K562 (cell line): Measurements from ENCODE around the gene HSF4. TPM values are rescaled to one million over a fixed set of nuclear protein-coding genes. Genes with fewer than 3 reads are reported as not detected.

Experiments used
- ATF2 ChIP-seq: sonication (generic); formaldehyde crosslinking; IDR thresholded peaks from 2 replicates; pipeline ENCODE4 v1.8.1; 2022; ENCODE audit warnings: missing genetic modification reagents
- BHLHE40 ChIP-seq: IDR thresholded peaks from 2 replicates; pipeline ENCODE4 v1.6.1; 2011; ENCODE audit warnings: low read length, improper control_type of control experiment
- CHAMP1 ChIP-seq: fragments of 450-650 bp; IDR thresholded peaks from 2 replicates; pipeline ENCODE4 v1.6.1; 2016; ENCODE audit warnings: mild to moderate bottlenecking
- ETV5 ChIP-seq: sonication (generic); formaldehyde crosslinking; IDR thresholded peaks from 2 replicates; pipeline ENCODE4 v1.4.0; 2020; ENCODE audit warnings: low read depth, mild to moderate bottlenecking, missing genetic modification reagents
- FOXA3 ChIP-seq, 2 experiments: fragments of 450-650 bp in 1 of 2; sonication (generic) in 1 of 2; formaldehyde crosslinking; IDR thresholded peaks in 1 of 2; conservative IDR thresholded peaks in 1 of 2; 2 replicates each; pipeline versions ENCODE4 v1.4.0 to v1.8.0; 2020 to 2022; ENCODE audit warnings: mild to moderate bottlenecking in 2 of 2, missing genetic modification reagents in 1 of 2
- GATAD2B ChIP-seq: fragments of 450-650 bp; IDR thresholded peaks from 2 replicates; pipeline ENCODE4 v1.6.1; 2017; ENCODE audit warnings: mild to moderate bottlenecking, borderline replicate concordance
- HMGN3 ChIP-seq: IDR thresholded peaks from 2 replicates; pipeline ENCODE4 v1.6.1; 2011; ENCODE audit warnings: borderline replicate concordance, low read depth, mild to moderate bottlenecking, mixed read lengths, low read length; ENCODE audit not compliant: insufficient read length; ENCODE audit errors: extremely low read depth
- HNRNPK ChIP-seq: fragments of 200-400 bp; formaldehyde crosslinking; IDR thresholded peaks from one replicate; pipeline ENCODE4 v1.6.1; 2018; ENCODE audit warnings: mild to moderate bottlenecking, low read depth, low read length; ENCODE audit not compliant: poor library complexity, severe bottlenecking
- HNRNPLL ChIP-seq: fragments of 200-400 bp; formaldehyde crosslinking; IDR thresholded peaks from 2 replicates; pipeline ENCODE4 v1.6.1; 2017; ENCODE audit warnings: low read length, low read depth, mild to moderate bottlenecking; ENCODE audit not compliant: poor library complexity, severe bottlenecking
- MAZ ChIP-seq, 2 experiments: fragments of 450-650 bp in 1 of 2; sonication (generic) in 1 of 2; formaldehyde crosslinking; IDR thresholded peaks in 1 of 2; conservative IDR thresholded peaks in 1 of 2; 2 replicates each; pipeline versions ENCODE4 v1.4.0 to v1.5.0; 2020; ENCODE audit warnings: mild to moderate bottlenecking in 1 of 2, missing genetic modification reagents in 1 of 2
- MTA3 ChIP-seq: fragments of 450-650 bp; formaldehyde crosslinking; IDR thresholded peaks from 2 replicates; pipeline ENCODE4 v1.6.1; 2017; ENCODE audit warnings: mild to moderate bottlenecking, borderline replicate concordance
- PCBP1 ChIP-seq: fragments of 200-400 bp; formaldehyde crosslinking; IDR thresholded peaks from 2 replicates; pipeline ENCODE4 v1.6.1; 2018; ENCODE audit warnings: mild to moderate bottlenecking, low read depth, low read length; ENCODE audit not compliant: poor library complexity, severe bottlenecking
- RBBP5 ChIP-seq: fragments of 200-600 bp; sonication (generic); IDR thresholded peaks from 2 replicates; pipeline ENCODE4 v1.6.1; 2012; ENCODE audit warnings: borderline replicate concordance, mild to moderate bottlenecking, low read length, control low read depth, inconsistent platforms; ENCODE audit not compliant: insufficient read depth, poor library complexity, severe bottlenecking
- RBM25 ChIP-seq: fragments of 200-400 bp; formaldehyde crosslinking; IDR thresholded peaks from 2 replicates; pipeline ENCODE4 v1.6.1; 2018; ENCODE audit warnings: low read length, low read depth, moderate library complexity; ENCODE audit not compliant: severe bottlenecking
- SIN3A ChIP-seq, 2 experiments: fragments of 150-350 bp in 1 of 2; IDR thresholded peaks; 2 replicates each; pipeline ENCODE4 v1.6.1; 2011 to 2016; ENCODE audit warnings: borderline replicate concordance in 2 of 2, low read depth in 2 of 2, low read length in 2 of 2, mild to moderate bottlenecking in 2 of 2, moderate library complexity in 2 of 2; ENCODE audit not compliant: control insufficient read depth in 1 of 2
- SMAD4 ChIP-seq: fragments of 250-450 bp; sonication (Bioruptor Pico); conservative IDR thresholded peaks from 2 replicates; pipeline ENCODE4 v1.8.0; 2021; ENCODE audit warnings: inconsistent platforms, mild to moderate bottlenecking, moderate library complexity
- TEAD1 ChIP-seq, 2 experiments: fragments of 450-650 bp in 1 of 2; sonication (generic) in 1 of 2; formaldehyde crosslinking; IDR thresholded peaks; 2 replicates each; pipeline versions ENCODE4 v1.4.0 to v1.8.0; 2020 to 2022; ENCODE audit warnings: mild to moderate bottlenecking in 2 of 2, missing genetic modification reagents in 1 of 2
- TOE1 ChIP-seq, 2 experiments: fragments of 450-650 bp in 1 of 2; sonication (generic) in 1 of 2; formaldehyde crosslinking in 1 of 2; IDR thresholded peaks; 2 replicates each; pipeline versions ENCODE4 v1.7.1 to v1.8.0; 2016 to 2022; ENCODE audit warnings: borderline replicate concordance in 2 of 2, mild to moderate bottlenecking in 2 of 2, antibody characterized with exemption in 1 of 2, inconsistent platforms in 1 of 2, low read depth in 1 of 2, missing genetic modification reagents in 1 of 2, moderate library complexity in 1 of 2
- TSC22D4 ChIP-seq: fragments of 450-650 bp; IDR thresholded peaks from 2 replicates; pipeline ENCODE4 v1.6.1; 2016; ENCODE audit warnings: missing genetic modification characterization, missing biosample characterization, control low read depth
- XRCC5 ChIP-seq: fragments of 200-400 bp; formaldehyde crosslinking; IDR thresholded peaks from 2 replicates; pipeline ENCODE4 v1.6.1; 2017; ENCODE audit warnings: low read depth, mild to moderate bottlenecking, low read length
- polyA plus RNA-seq, 8 experiments: library from polyadenylated mRNA; depleted of rRNA in 4 of 8; stranded (reverse) in 5 of 8; unstranded in 3 of 8; fragments of >200 nt; fragmentation: Nextera tagmentation in 2 of 8; fragmentation: Illumina TruSeq in 1 of 8; extraction: Ambion mirVana in 2 of 8; extraction: Trizol in 1 of 8; gene quantifications; 2 replicates each; pipeline versions ENCODE4 v1.2.1 to v1.2.3, GENCODE V29; 2011 to 2014; ENCODE audit warnings: inconsistent platforms in 1 of 8, missing spikeins in 1 of 8
- total RNA-seq, 7 experiments: library from RNA; depleted of rRNA in 6 of 7; stranded (reverse); fragments of >200 nt in 6 of 7; fragmentation: Illumina TruSeq in 2 of 7; extraction: Trizol in 2 of 7; gene quantifications; 2 replicates each; pipeline versions ENCODE4 v1.2.1 to v1.2.3, GENCODE V29; 2011 to 2021; ENCODE audit warnings: low replicate concordance in 1 of 7

The HSF4 gene
- total and polyA plus RNA-seq, 9 of the 15 experiments (the other 6 are each of a cell fraction or from before 2014, with no cell fraction given), result 0.50 to 35.4 (median 8.8) TPM; not detected in 1

- TF ChIP-seq RBBP5 (peak; percentile 41), HNRNPLL (peak; percentile 31), RBM25 (peak; percentile 58), XRCC5 (peak; percentile 84; the same call in 1 of the 2 replicates), HMGN3 (peak; percentile 81), SMAD4 (peak; percentile 57; the same call in 1 of the 2 replicates), FOXA3 (CRISPR knock-in tag; conservative IDR thresholded peaks at IDR 0.05 in 1 of 2, IDR thresholded peaks at IDR 0.05 in 1 of 2) (peak in 1 of 2 experiments; percentile 39; a peak in 1 of 4 replicates), SIN3A (IDR thresholded peaks at IDR 0.05; ENCODE audit: borderline replicate concordance in 2 of 2, control insufficient read depth in 1 of 2, low read depth in 2 of 2, low read length in 2 of 2) (peak in 1 of 2 experiments; percentile 50; a peak in 2 of 4 replicates), TSC22D4 (no peak), TOE1 (IDR thresholded peaks at IDR 0.05; ENCODE audit: borderline replicate concordance) (no peak), TOE1 (CRISPR knock-in tag; IDR thresholded peaks at IDR 0.05; ENCODE audit: borderline replicate concordance, low read depth) (no peak), ATF2 (CRISPR knock-in tag) (no peak), BHLHE40 (peak; percentile 66), PCBP1 (peak; percentile 44), HNRNPK (peak; percentile 49), GATAD2B (peak; percentile 58; the same call in 1 of the 2 replicates), MAZ (CRISPR knock-in tag; conservative IDR thresholded peaks at IDR 0.05 in 1 of 2, IDR thresholded peaks at IDR 0.05 in 1 of 2) (peak in 1 of 2 experiments; percentile 34; a peak in 1 of 4 replicates), MTA3 (peak; percentile 46; the same call in 1 of the 2 replicates), ETV5 (CRISPR knock-in tag) (0 out of 2 replicates have a peak, but pooled peaks have one; percentile 48), CHAMP1 (no peak), TEAD1 (CRISPR knock-in tag; IDR thresholded peaks at IDR 0.05) (peak in 1 of 2 experiments; percentile 85; a peak in 2 of 4 replicates)
These were observed 9.0 kb upstream of the HSF4 start (continued) for GRCh38 chr16:67155295-67156142.
